Endothelial cell of umbilical vein (primary cell): ENCODE measurements around the gene DLX1.

Source experiments
- EZH2 ChIP-seq: IDR thresholded peaks from 2 replicates; pipeline ENCODE4 v1.6.1; 2012; ENCODE audit warnings: borderline replicate concordance, low read depth, mild to moderate bottlenecking, moderate library complexity, low read length, inconsistent platforms; ENCODE audit not compliant: severe bottlenecking
- GATA2 ChIP-seq: IDR thresholded peaks from 2 replicates; pipeline ENCODE4 v1.7.0; 2011; ENCODE audit warnings: low read depth, mild to moderate bottlenecking, moderate library complexity, mixed read lengths, low read length; ENCODE audit not compliant: insufficient read length, insufficient read depth
- MAX ChIP-seq: IDR thresholded peaks from 2 replicates; pipeline ENCODE4 v1.6.1; 2011; ENCODE audit not compliant: insufficient read depth, insufficient read length
- POLR2A ChIP-seq: IDR thresholded peaks from 2 replicates; pipeline ENCODE4 v1.6.1; 2012; ENCODE audit warnings: low read depth, mild to moderate bottlenecking, control low read depth, low read length
- TF ChIP-seq, protein P1 (sequence below), 2 donors: IDR thresholded peaks; 1 replicate in 1 of 2; 2 replicates in 1 of 2; pipeline ENCODE4 v1.5.1; 2011; ENCODE audit warnings: low read length in 2 of 2, mild to moderate bottlenecking in 2 of 2, moderate library complexity in 2 of 2, control low read depth in 1 of 2, inconsistent platforms in 1 of 2, low read depth in 1 of 2; ENCODE audit not compliant: insufficient read depth in 1 of 2; ENCODE audit errors: extremely low read depth in 1 of 2

- TF ChIP-seq, protein P1, sequence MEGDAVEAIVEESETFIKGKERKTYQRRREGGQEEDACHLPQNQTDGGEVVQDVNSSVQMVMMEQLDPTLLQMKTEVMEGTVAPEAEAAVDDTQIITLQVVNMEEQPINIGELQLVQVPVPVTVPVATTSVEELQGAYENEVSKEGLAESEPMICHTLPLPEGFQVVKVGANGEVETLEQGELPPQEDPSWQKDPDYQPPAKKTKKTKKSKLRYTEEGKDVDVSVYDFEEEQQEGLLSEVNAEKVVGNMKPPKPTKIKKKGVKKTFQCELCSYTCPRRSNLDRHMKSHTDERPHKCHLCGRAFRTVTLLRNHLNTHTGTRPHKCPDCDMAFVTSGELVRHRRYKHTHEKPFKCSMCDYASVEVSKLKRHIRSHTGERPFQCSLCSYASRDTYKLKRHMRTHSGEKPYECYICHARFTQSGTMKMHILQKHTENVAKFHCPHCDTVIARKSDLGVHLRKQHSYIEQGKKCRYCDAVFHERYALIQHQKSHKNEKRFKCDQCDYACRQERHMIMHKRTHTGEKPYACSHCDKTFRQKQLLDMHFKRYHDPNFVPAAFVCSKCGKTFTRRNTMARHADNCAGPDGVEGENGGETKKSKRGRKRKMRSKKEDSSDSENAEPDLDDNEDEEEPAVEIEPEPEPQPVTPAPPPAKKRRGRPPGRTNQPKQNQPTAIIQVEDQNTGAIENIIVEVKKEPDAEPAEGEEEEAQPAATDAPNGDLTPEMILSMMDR (IDR thresholded peaks at IDR 0.05; ENCODE audit: extremely low read depth in 1 of 2, insufficient read depth in 1 of 2, low read depth in 1 of 2, low read length in 2 of 2), result no peak
- TF ChIP-seq EZH2 (no peak), GATA2 (no peak), MAX (no peak), POLR2A (no peak)
These were observed 30.8 kb downstream of the DLX1 start for GRCh38 chr2:172116107-172116506.
